GM19023 (cell line): ENCODE results near the gene TIAM1.
"Not testable (repeated sequence)": the region's sequence is repeated elsewhere in the genome, so short reads cannot be mapped to it uniquely, and the experiment has no call there.

Experiments
- ATAC-seq: cut with Tn5 transposase; IDR thresholded peaks from one replicate; pipeline ENCODE4 v1.9.1; 2021; ENCODE audit warnings: mild to moderate bottlenecking, moderate library complexity; ENCODE audit not compliant: unreplicated experiment

Gene TIAM1

GRCh38 chr21:31260790-31261189 lies 83.3 kb downstream of the TIAM1 start:
- ATAC-seq = no peak

GRCh38 chr21:31258073-31258472 lies 86.0 kb downstream of the TIAM1 start:
- ATAC-seq = no peak

- ATAC-seq = no peak
These were observed 86.8 kb downstream of the TIAM1 start for GRCh38 chr21:31257265-31257664.

GRCh38 chr21:31255896-31256295 lies 88.2 kb downstream of the TIAM1 start:
- ATAC-seq = no peak

- no peak for ATAC-seq
These were observed 89.0 kb downstream of the TIAM1 start for GRCh38 chr21:31255036-31255435.

- ATAC-seq = no peak
These were observed 89.9 kb downstream of the TIAM1 start for GRCh38 chr21:31254131-31254530.

GRCh38 chr21:31253684-31254083 lies 90.4 kb downstream of the TIAM1 start:
- no peak for ATAC-seq

- ATAC-seq = no peak
These were observed 91.5 kb downstream of the TIAM1 start for GRCh38 chr21:31252611-31253010.

GRCh38 chr21:31252091-31252490 lies 92.0 kb downstream of the TIAM1 start:
- ATAC-seq = no peak

- ATAC-seq = no peak
These were observed 92.4 kb downstream of the TIAM1 start for GRCh38 chr21:31251686-31252085.

GRCh38 chr21:31248598-31248997 lies 95.5 kb downstream of the TIAM1 start:
- ATAC-seq = no peak

- ATAC-seq = no peak
These were observed 100.5 kb downstream of the TIAM1 start for GRCh38 chr21:31243611-31244010.

- no peak for ATAC-seq
These were observed 107.5 kb downstream of the TIAM1 start for GRCh38 chr21:31236528-31236927.

- ATAC-seq = no peak
These were observed 108.2 kb downstream of the TIAM1 start for GRCh38 chr21:31235671-31236450.

- no peak for ATAC-seq
These were observed 109.1 kb downstream of the TIAM1 start for GRCh38 chr21:31234936-31235335.

GRCh38 chr21:31233711-31234110 lies 110.3 kb downstream of the TIAM1 start:
- no peak for ATAC-seq

GRCh38 chr21:31232344-31232743 lies 111.7 kb downstream of the TIAM1 start:
- no peak for ATAC-seq

GRCh38 chr21:31230937-31231336 lies 113.1 kb downstream of the TIAM1 start:
- ATAC-seq = no peak

GRCh38 chr21:31228723-31229122 lies 115.3 kb downstream of the TIAM1 start:
- not testable (repeated sequence) for ATAC-seq

GRCh38 chr21:31225713-31226112 lies 118.3 kb downstream of the TIAM1 start:
- no peak for ATAC-seq

GRCh38 chr21:31222142-31222541 lies 121.9 kb downstream of the TIAM1 start:
- ATAC-seq = no peak

GRCh38 chr21:31221043-31221442 lies 123.0 kb downstream of the TIAM1 start:
- no peak for ATAC-seq

- no peak for ATAC-seq
These were observed 123.5 kb downstream of the TIAM1 start for GRCh38 chr21:31220575-31220974.
